Measurements from ENCODE around the gene SLC48A1.
A peak's percentile ranks its signal among the peaks of the same experiment; 100 is the strongest.
"Not testable (repeated sequence)": the region's sequence is repeated elsewhere in the genome, so short reads cannot be mapped to it uniquely, and the experiment has no call there.

The SLC48A1 gene

GRCh38 chr12:47791351-47791746 is 18.3 kb downstream of the SLC48A1 start:
- no peak for DNase-seq (ENCODE audit: low read depth in 2 of 2)

- DNase-seq (ENCODE audit: low read depth in 2 of 2), result no peak
These were observed 18.8 kb downstream of the SLC48A1 start for GRCh38 chr12:47791874-47792273.

- no peak for DNase-seq (ENCODE audit: low read depth in 2 of 2)
These were observed 20.1 kb downstream of the SLC48A1 start for GRCh38 chr12:47793015-47793681.

- DNase-seq (ENCODE audit: low read depth in 2 of 2), result no peak
These were observed 21.6 kb downstream of the SLC48A1 start for GRCh38 chr12:47794679-47795078.

DNA sequence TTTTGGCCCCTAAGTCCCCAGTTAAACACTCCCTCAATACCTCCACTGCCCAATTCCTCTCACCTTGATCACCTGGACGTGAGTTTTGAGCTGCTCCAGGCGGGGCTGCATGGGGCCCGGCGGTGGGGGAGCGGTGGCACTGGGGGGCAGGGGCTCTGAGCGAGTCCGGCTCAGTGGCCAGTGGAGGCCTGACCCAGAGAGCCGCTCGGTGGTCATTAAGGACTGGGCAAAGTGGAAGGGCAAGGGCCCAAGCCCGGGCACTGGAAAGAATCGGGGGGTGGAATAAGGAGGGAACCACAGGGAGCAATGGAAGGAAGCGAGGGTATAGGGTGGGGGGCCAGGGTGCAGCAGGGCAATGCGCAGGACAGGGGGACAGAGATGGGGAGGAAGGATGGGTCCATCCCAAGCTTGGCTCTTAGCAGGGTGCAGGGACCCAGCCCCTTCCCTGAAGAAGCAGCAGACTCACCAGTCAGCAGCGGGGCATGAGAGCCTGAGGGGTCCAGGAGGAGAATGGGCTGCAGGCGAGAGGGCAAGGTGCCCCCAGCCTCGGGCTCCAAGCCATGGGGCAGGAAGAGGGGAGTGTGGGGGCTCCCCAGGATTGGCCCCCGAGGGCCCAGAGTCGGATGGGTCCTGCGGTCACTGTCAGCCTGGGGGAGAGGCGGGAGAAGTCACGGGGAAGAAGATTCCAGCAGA is 22.2 kb downstream of the SLC48A1 start:
- no peak for DNase-seq (ENCODE audit: low read depth in 2 of 2)

GRCh38 chr12:47795814-47796411 is 22.9 kb downstream of the SLC48A1 start:
- no peak for DNase-seq (ENCODE audit: low read depth in 2 of 2)

DNA sequence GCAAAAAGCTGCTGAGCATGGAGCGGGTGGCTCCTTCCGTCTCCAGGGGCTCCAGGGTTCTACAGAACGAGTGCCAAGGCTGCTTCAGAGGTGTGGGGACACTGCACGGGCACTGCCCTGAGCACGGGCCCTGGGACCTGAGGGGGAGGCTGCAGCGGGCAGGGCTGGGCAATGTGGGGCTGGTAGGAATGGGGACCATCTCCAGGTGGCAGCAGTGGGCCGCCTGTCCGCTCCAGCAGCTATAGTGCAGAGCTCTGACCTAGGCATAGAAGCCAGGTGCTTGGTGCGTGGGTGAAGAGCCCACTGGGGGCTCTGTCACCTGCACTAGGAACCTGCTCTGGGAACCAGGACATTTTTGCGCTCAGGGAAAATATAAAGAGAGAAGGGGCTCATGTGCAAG is 24.4 kb downstream of the SLC48A1 start:
- DNase-seq (ENCODE audit: low read depth in 2 of 2), result no peak

GRCh38 chr12:47798382-47798948 is 25.4 kb downstream of the SLC48A1 start:
- no peak for DNase-seq (ENCODE audit: low read depth in 2 of 2)

GRCh38 chr12:47799357-47799955 is 26.4 kb downstream of the SLC48A1 start:
- no peak for DNase-seq (ENCODE audit: low read depth in 2 of 2)

DNA sequence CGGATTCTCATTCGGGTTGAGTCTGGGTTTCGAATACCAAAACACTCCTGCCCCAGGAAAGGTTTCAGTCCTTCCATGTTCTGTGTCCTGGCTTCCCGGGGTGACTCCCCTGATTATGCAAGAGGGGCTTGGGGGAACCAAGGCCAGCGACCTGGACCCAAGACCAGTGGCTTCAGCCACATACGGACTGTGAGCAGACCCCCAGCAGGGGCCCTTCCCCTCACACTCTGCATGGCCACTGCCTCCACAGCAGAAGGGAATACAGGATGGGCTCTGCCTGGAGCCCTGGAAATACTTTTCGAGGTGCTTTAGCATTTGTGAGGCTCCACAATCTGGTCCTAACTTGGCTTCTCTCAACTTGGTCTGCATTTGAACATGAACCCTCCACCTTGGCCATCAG is 27.5 kb downstream of the SLC48A1 start:
- no peak for DNase-seq (ENCODE audit: low read depth in 2 of 2)

DNA sequence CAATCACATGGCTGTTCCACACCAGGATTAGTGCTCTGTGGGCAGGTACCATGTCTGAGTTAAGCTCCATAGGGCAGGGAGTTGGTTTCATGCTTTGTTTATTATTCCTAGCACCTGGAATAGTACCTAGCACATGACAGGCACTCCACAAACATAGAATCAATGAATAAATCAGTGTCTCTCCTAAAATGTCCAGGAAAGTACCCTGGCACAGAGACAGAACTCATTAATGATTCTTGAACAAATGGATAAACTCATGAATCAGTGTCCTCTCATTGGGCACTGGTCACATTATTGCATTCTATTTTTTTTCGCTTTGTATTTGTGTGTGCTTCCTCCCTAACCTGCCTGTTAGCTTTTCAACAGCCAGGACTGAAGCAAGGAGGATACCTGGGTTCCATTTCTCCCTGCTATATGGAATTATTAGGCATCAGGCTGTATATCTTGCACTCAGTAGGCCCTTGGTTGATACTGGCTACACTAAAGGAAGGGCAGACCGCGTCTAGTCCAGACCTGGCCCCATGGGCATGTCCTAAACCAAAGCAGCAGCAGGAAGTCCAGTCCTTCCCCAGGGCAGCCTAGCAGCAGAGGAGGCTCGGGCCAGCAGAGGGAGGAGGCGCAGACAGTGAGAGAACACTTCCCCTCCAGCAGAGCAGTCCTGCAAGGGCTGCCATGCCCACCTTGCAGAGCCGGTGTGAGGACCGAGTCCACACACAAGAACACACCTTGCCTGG is 28.3 kb downstream of the SLC48A1 start:
- no peak for DNase-seq (ENCODE audit: low read depth in 2 of 2)

- no peak for DNase-seq (ENCODE audit: low read depth in 2 of 2)
These were observed 28.8 kb downstream of the SLC48A1 start for GRCh38 chr12:47801904-47802246.

- no peak for DNase-seq (ENCODE audit: low read depth in 2 of 2)
These were observed 29.3 kb downstream of the SLC48A1 start for GRCh38 chr12:47802312-47802711.

DNA sequence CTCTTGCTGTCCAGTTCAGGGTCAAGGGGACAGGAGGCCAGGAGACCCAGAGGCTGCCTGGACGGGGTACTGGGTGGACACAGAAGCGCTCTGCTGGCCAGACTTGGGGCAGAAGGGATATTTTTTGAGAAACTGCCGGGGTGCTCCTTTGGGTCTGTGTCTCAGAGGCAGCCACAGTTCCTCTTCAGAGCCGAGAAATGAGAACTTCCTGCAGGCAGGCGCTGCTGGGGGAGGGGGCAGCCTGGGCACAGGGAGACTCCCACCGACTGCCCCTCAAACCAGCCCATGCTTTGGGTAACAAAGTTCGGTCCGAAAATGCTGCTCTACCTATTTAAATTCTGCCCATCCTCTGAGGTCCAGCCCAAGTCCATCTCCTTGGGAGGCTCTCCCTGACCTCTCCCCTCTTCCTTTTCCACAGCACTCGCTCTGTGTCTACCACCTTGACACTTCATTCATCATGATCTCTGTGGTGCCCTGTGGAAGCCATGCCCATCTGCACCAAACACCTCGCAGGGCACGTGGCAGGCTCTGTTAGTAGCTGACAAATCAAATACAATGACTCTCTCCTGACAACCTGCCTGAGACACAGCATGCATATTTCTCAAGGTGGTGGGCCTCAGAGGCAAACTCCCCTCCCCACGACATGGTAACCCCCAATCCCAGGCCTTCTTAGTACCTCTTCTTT is 30.3 kb downstream of the SLC48A1 start:
- DNase-seq (ENCODE audit: low read depth in 2 of 2), result no peak

GRCh38 chr12:47804171-47804570 is 31.1 kb downstream of the SLC48A1 start:
- DNase-seq (ENCODE audit: low read depth in 2 of 2), result no peak

DNA sequence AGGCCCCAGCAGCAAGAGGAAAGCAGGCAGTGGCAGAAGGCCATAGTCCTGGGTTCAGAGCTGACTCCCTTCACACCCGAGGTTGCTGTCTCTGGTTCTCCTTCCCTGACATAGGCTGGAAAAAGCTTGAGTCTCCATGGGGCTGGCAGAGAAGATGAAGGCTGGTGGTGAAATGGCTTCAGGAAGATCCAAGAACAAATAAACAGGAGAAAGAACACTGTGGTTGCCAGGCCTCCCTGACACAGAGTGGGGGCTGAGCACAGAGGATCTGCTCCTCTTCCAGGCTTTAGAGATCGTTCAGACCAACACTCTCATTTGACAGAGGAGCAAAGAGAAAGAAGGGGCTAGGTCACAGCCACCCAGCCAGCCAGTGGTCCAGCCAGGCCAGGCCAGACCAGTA is 32.4 kb downstream of the SLC48A1 start:
- DNase-seq (ENCODE audit: low read depth in 2 of 2), result no peak

DNA sequence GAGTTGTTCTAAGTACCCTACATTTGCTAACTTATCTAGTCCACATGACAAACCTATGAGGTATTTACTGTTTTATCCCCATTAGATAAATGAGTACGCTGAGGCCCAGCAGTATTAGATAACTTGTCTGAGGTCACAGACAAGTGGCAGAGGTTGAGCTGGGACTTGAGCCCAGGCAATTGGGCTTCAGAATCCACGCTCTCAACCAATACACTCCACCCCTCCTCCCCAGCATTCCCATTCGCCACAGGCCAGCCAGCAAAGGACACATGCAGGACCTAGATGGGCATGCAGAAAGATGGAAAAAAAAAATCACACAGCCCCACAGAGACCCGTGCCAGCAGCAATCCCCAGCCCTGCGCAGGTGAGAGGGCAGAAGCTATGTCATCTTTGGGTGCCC is 34.3 kb downstream of the SLC48A1 start:
- DNase-seq (ENCODE audit: low read depth in 2 of 2), result no peak

GRCh38 chr12:47808050-47808449 is 35.0 kb downstream of the SLC48A1 start:
- DNase-seq (ENCODE audit: low read depth in 2 of 2), result peak; percentile 58 to 63

DNA sequence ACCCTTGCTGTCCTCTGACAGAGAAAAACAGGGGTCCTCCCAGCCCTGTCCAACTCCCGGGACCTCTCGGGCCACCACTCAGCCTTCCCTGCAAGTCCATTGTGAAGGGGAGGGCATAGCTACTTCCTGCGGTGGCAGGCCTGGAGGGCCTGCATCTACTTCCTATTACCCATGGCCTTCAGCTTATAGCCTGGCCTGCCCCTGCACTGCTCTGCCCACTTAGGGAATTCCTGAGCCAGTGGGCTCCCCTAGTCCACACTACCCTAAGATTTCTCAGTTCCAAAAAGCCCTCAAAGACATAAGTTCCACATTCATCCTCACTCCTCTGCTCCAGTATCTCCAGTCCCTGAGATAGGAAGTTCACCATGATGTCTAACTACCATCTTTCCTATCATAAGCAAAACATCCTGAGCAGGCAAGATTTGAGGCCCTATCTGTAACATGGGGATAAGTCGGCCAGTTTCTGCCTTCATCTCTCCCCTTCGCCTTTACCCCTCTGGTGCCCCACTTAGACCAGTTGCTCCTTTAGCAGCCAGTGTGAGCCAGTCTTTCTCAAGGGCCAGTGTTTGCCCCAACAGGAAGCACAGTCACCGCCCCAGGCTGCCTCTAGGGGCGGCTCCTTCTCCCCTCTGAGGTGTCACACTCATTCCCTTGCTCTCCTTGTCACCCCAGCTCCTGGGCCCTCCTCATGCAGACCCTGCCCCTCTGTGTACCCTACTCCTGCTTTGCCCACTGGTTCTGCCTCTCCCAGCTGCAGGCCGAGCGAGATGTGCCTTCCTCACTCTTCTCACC is 35.7 kb downstream of the SLC48A1 start:
- DNase-seq (ENCODE audit: low read depth in 2 of 2), result no peak

- DNase-seq (ENCODE audit: low read depth in 2 of 2), result not testable (repeated sequence)
These were observed 36.5 kb downstream of the SLC48A1 start for GRCh38 chr12:47809518-47809917.

- DNase-seq (ENCODE audit: low read depth in 2 of 2), result no peak
These were observed 38.0 kb downstream of the SLC48A1 start for GRCh38 chr12:47811072-47811396.
